Spinal cord (tissue), 10 donors: ENCODE measurements around the gene SMARCC1. TPM values are rescaled to one million over a fixed set of nuclear protein-coding genes. Genes with fewer than 3 reads are reported as not detected.
A peak's percentile ranks its signal among the peaks of the same experiment; 100 is the strongest.
"Not testable (repeated sequence)": the region's sequence is repeated elsewhere in the genome, so short reads cannot be mapped to it uniquely, and the experiment has no call there.

Experiments
- DNase-seq, 6 donors: peaks; one replicate each; pipeline versions ENCODE4 v3.0.0 to v3.0.0-alpha.2; 2013 to 2015; ENCODE audit warnings: low spot score in 6 of 6, low read depth in 4 of 6
- H3K27ac ChIP-seq: one replicate; pipeline ENCODE4 v1.5.1; 2013; ENCODE audit warnings: low read depth, low read length, control low read depth
- H3K27me3 ChIP-seq: one replicate; pipeline ENCODE4 v1.6.1; 2013; ENCODE audit warnings: low read length; ENCODE audit not compliant: control insufficient read depth, insufficient read depth
- H3K36me3 ChIP-seq: one replicate; pipeline ENCODE4 v1.6.1; 2013; ENCODE audit warnings: low read length; ENCODE audit not compliant: control insufficient read depth, insufficient read depth
- H3K4me1 ChIP-seq: one replicate; pipeline ENCODE4 v1.6.1; 2013; ENCODE audit warnings: low read length; ENCODE audit not compliant: control insufficient read depth, insufficient read depth
- H3K4me3 ChIP-seq: one replicate; pipeline ENCODE4 v1.5.1; 2013; ENCODE audit warnings: low read depth, low read length, control low read depth
- H3K9me3 ChIP-seq: one replicate; pipeline ENCODE4 v1.6.1; 2013; ENCODE audit warnings: low read length; ENCODE audit not compliant: control insufficient read depth, insufficient read depth
- WGBS: methylation state at CpG from one replicate; pipeline ENCODE4 v1.1.5; 2013; ENCODE audit warnings: missing lambda C conversion rate; ENCODE audit not compliant: insufficient coverage; 5-methylcytosine and 5-hydroxymethylcytosine counted together
- long read RNA-seq, 4 donors: transcript quantifications; one replicate each; lab custom pipeline, GENCODE V29; 2026
- polyA plus RNA-seq, 2 donors: library from polyadenylated mRNA; unstranded; fragments of 120-200 nt; gene quantifications; one replicate each; pipeline ENCODE4 v1.2.1, GENCODE V29; 2013; ENCODE audit not compliant: insufficient read length in 2 of 2
- total RNA-seq, 2 donors: library from RNA; depleted of rRNA in 1 of 2; stranded (reverse); fragments of 120-200 nt in 1 of 2; fragments of >200 nt in 1 of 2; gene quantifications; one replicate each; pipeline versions ENCODE4 v1.2.3 to v1.2.4, GENCODE V29; 2013 to 2014
- donor health status: healthy.

The SMARCC1 gene
- total RNA-seq (10 to 100 TPM; 39.0 to 48.5 TPM), polyA plus RNA-seq (10 to 100 TPM; 32.3 to 36.4 TPM)
- long read RNA-seq, donor 1, full-length matches to known transcripts, result 1 of 1 reads
- long read RNA-seq, donor 1, partial matches to known transcripts, result 0 of 1 reads
- long read RNA-seq, donor 1, other reads (novel, unspliced or antisense), result 0 of 1 reads
- long read RNA-seq, donor 2, partial matches to known transcripts, result 5 of 5 reads
- long read RNA-seq, donor 2, other reads (novel, unspliced or antisense), result 0 of 5 reads
- long read RNA-seq, donor 3, full-length matches to known transcripts, result 1 of 1 reads
- long read RNA-seq, donor 3, partial matches to known transcripts, result 0 of 1 reads
- long read RNA-seq, donor 3, other reads (novel, unspliced or antisense), result 0 of 1 reads
- long read RNA-seq, donor 4, partial matches to known transcripts, result 20 of 20 reads
- long read RNA-seq, donor 4, other reads (novel, unspliced or antisense), result 0 of 20 reads

DNA sequence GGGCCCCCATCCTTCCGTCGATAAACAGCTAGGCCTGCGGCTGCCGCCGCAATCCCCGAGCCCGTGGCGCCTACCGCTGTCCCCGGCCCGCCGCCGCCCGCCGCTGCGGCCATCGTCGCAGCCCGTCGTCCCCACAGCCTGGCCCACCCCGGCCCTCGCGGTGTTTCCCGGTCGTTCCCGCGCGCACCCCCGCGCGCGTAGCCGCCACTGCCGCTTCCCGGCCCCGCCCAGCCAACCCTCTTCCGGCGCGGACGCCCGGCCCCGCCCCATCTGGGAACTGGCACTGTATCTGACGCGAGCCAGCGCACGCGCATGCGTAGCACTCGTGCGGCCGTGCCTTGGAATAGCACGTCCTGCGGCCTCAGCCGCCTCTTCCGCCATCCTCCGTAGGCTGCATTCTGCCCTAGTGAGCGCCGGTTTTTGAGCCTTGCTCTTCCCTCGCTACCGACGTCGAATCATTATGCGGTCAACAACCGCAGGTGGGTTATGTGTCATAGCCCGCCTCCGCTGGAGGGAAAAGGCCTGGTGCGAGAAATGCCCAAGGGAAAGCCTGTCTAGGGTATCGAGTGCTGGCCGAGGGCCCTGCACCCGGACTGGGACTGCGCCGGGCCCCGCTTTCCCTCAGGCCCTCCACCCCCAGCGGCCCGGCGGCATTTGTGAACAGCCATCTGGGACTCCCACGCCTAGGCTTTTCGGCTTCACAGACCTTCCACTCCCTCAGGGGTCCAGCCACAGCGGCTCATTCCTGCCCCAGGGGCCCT is at the start of gene SMARCC1:
Gene SMARCC1 (minus strand): TSS at position 209 of the 761 bp plus-strand sequence. CDS start 96 bp downstream, at position 113.
- H3K9me3 ChIP-seq, result no peaks in the 10 kb centered on the region
- H3K36me3 ChIP-seq, result peaks cover 2% of the 10 kb centered on the region
- peak; percentile 91 to 99 (median 96) for DNase-seq
- under 1% methylated on average over 79 of the region's 79 CpGs for WGBS
- peak within 1 kb of the TSS; percentile 99 for H3K27ac ChIP-seq
- H3K27me3 ChIP-seq, result no peaks in the 10 kb centered on the region
- peaks cover 16% of the 10 kb centered on the region for H3K4me1 ChIP-seq
- peak within 1 kb of the TSS; percentile 88 for H3K4me3 ChIP-seq

DNA sequence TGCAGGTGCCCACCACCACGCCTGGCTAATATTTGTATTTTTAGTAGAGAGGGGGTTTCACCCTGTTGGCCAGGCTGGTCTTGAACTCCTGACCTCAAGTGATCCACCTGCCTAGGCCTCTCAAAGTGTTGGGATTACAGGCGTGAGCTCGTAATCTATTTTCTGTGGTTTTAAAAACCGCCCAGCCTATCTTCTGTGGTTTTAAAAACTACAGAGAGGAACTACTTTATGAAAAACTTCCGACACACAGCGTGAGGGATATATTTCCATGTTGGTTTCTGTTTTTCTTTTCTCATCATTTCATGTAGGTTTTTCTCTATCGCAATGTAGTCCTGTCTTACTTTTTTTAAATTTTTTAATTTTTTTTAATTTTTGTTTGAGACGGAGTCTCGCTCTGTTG is 47.8 kb upstream of the SMARCC1 start:
- not testable (repeated sequence) for H3K27me3 ChIP-seq
- H3K36me3 ChIP-seq, result peaks cover 70% of the 10 kb centered on the region

DNA sequence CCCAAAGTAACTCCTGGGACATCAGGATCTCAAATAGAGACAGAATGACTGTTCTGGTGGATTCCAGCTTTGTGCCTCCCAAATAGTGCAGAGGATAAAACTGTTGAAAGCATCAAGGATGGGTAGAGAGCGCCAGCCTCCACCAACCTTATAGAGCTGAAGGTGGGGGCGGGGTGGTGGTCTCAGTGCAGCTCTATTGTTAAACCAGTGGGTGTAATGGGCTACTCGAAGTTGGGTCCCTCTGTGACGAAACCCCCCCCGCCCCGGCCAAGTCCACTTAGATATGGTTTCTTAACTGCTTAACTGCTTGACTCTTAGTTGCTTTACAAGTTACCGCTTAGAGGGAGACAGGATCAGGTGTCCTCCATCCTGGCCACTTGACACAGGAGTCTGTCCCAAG is 43.9 kb upstream of the SMARCC1 start:
- Histone ChIP-seq H3K9me3 (no peaks in the 10 kb centered on the region), H3K4me1 (peaks cover 18% of the 10 kb centered on the region), H3K27me3 (no peaks in the 10 kb centered on the region), H3K27ac (no peak overlapping the region), H3K4me3 (peak overlapping the region; percentile 81), H3K36me3 (peaks cover 49% of the 10 kb centered on the region)
- 26% methylated on average over 6 of the region's 7 CpGs for WGBS
- DNase-seq, result no peak

More for the DNA sequence above, 47.8 kb upstream of the SMARCC1 start:
- 100% methylated on average over 1 of the region's 9 CpGs for WGBS
- peaks cover 12% of the 10 kb centered on the region for H3K4me1 ChIP-seq
- DNase-seq, H3K4me3 ChIP-seq, H3K9me3 ChIP-seq, H3K27ac ChIP-seq: not testable (repeated sequence)

DNA sequence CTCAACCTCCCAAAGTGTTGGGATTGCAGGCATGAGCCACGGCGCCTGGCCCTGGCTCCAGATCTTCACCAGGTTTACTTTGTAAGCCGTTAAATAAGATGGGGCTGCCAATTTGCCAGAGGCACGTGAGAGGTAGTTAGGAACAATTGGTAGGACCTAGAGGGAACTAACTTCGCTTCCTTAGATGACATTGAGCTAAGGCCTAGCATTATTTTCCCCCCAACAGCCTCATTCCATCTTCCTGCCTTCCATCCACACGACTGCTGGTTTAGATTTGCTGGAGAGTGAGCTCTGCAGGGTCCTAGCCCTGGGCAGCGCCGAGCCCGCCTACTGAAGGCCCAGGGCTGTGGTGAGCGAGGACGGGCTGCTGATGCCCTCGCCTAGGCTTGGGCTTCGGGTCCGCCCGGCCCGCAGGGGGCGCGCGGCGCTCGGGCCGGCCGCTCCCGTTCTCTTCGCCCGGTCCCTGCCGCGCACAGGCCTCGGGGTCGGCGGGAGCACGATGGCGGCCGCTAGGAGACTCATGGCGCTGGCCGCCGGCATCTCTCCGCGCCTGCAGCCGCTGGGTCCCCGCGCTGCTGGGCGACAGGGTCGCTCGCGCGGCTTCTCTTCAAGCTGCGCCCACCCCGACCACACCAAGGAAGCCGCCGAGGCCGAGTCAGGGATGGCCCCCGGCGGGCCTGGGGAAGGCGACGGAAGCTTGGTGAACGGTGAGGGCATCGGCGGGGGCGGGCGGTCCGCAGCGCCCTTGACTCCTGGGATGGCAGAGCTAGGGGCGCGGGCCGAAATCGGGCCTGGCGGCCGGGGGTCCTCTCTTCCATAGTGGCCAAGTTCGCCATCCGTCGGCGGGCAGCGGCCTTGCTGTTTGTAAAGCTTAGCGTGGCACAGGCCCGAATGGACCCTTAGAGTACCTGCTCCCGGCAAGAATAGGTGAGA is 43.1 kb upstream of the SMARCC1 start:
- Histone ChIP-seq H3K9me3 (no peaks in the 10 kb centered on the region), H3K4me1 (peaks cover 18% of the 10 kb centered on the region), H3K27me3 (no peaks in the 10 kb centered on the region), H3K36me3 (peaks cover 51% of the 10 kb centered on the region), H3K4me3 (peak overlapping the region; percentile 81), H3K27ac (peak overlapping the region; percentile 75)
- WGBS, result 2% methylated on average over 75 of the region's 77 CpGs
- peak; percentile 55 to 93 (median 71) for DNase-seq

DNA sequence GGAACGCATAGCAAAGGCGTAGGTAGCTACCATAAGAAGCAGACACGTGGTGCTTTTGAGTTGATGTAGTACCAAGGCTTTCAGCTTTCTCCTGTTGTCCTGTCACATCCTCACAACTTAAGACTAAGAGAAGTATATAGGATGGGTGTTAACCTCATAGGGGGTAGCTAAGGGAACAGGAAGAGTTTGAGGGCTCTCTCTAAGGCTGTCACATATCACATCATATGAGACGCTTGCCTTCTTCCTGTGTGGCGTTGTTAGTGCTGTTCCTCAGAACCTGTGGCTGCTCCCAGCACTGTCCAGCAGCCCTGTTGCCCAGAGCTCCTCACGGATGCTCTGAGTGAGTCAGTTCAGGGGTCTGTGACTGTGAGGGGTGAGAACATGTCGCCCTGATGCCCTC is 35.9 kb upstream of the SMARCC1 start:
- Histone ChIP-seq H3K27me3 (no peaks in the 10 kb centered on the region), H3K27ac (no peak overlapping the region), H3K4me3 (no peak overlapping the region), H3K9me3 (no peaks in the 10 kb centered on the region), H3K4me1 (no peaks in the 10 kb centered on the region), H3K36me3 (peaks cover 61% of the 10 kb centered on the region)
- no CpG with 5 or more reads among the region's 7 CpGs for WGBS
- DNase-seq, result no peak

DNA sequence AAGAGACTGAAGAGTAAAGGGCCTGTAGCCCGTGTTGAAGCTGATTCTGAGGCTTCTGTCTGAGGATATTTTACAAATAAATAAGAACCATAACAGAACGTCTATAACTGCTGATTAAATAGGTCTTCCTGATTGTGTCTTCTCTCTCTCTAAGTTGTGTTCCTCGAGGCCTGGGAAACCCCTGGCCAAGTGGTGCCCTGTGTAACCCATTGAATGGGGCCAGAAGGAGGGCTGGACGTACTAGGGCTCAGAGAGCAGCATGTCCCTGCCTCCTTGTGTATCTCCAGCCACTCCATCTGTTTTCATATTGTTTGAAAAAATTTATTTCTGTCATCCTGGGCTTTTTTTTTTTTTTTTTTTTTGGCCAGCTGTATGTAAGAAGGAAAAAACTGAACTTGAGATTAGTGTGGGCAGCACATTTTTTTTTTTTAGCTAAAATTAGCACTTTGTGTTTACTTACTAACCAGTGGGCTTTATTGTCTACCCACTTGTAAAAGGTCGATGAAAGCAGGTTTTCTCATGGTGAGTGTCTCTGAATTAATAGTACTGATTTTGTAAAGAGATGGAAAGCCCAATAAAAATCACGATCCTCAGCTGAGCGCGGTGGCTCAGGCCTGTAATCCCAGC is 32.0 kb upstream of the SMARCC1 start:
- no peak for DNase-seq
- Histone ChIP-seq H3K27me3 (no peaks in the 10 kb centered on the region), H3K4me3 (no peak overlapping the region), H3K27ac (no peak overlapping the region), H3K9me3 (no peaks in the 10 kb centered on the region), H3K36me3 (peaks cover 62% of the 10 kb centered on the region), H3K4me1 (no peaks in the 10 kb centered on the region)
- WGBS, result 88% methylated on average over 3 of the region's 8 CpGs

DNA sequence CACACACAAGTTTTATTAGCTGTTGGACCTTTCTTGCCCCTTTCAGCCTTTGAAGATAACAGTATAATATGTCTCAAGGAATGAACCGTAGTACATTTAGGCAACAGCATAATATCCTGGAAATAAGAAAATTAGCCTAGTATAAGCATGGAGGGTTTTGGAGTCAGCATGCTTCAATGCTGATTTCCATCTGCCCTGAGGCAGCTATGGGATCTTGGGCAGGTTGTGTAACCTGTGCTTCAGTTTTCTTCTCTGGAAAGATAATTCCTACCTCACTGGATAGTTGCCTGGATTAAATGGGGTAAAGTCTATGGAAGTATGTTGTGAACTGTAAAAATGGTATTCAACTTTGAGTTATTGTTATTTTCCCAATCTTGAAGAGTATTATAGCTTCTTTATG is 22.9 kb upstream of the SMARCC1 start:
- no peak for DNase-seq
- no CpG with 5 or more reads among the region's 1 CpG for WGBS
- Histone ChIP-seq H3K27me3 (no peaks in the 10 kb centered on the region), H3K9me3 (no peaks in the 10 kb centered on the region), H3K4me1 (peaks cover 13% of the 10 kb centered on the region), H3K27ac (no peak overlapping the region), H3K36me3 (peaks cover 41% of the 10 kb centered on the region), H3K4me3 (no peak overlapping the region)

DNA sequence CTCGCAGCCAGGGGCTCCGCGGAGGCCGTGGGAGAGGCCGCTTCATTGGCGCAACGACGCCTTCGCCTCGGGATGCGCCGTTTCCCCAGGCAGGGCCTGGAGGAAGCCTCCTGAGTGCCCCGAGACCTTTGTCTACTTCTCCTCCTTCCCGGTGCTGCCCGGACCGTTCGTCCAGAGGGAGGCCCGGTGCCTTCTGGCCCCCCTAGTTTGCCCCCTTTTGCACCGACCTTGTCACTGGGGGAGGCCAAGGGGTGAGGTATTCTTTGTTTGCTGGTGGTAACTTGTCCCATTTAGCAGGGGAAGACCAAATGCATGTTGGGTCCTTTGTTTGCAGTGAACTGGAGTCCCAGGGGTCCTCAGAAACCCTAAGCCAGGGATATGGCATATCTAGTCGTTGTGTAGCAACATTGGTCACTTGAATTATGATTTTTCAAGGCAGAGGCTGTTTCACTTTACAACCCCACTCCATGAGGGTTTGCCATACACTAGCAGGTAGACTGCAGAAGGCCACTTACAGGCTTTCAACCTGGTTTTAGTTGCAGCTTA is 21.9 kb upstream of the SMARCC1 start:
- peaks cover 13% of the 10 kb centered on the region for H3K4me1 ChIP-seq
- peak overlapping the region; percentile 79 for H3K4me3 ChIP-seq
- DNase-seq, result peak in 1 of 6 donors; percentile 13
- peaks cover 32% of the 10 kb centered on the region for H3K36me3 ChIP-seq
- H3K27me3 ChIP-seq, result no peaks in the 10 kb centered on the region
- 0% methylated on average over 17 of the region's 20 CpGs for WGBS
- H3K27ac ChIP-seq, result peak overlapping the region; percentile 50
- no peaks in the 10 kb centered on the region for H3K9me3 ChIP-seq
